SKM-1 (cell line): ENCODE measurements around the gene SLC37A1.

ENCODE experiments used
- DNase-seq: peaks from one replicate; lab custom pipeline; 2025; ENCODE audit not compliant: unreplicated experiment; lab: John Stamatoyannopoulos, UW

SLC37A1 gene

DNA sequence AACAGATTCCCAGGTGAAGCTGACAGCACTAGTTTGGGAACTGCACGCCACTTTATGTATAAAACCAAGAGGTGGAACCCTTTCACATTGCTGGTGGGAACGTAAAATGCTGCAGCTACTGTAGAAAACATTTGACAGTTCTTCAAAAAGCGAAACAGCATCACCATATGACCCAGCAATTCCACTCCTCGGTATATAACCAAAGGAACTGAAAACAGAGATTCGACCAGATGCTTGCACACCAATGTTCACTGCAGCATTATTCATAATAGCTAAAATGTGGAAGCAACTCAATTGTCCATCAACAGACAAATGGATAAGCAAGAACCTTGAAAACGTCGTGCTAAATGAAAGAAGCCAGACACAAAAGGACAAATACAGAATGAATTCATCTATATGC is 35.1 kb upstream of the SLC37A1 start:
- DNase-seq: no peak

DNA sequence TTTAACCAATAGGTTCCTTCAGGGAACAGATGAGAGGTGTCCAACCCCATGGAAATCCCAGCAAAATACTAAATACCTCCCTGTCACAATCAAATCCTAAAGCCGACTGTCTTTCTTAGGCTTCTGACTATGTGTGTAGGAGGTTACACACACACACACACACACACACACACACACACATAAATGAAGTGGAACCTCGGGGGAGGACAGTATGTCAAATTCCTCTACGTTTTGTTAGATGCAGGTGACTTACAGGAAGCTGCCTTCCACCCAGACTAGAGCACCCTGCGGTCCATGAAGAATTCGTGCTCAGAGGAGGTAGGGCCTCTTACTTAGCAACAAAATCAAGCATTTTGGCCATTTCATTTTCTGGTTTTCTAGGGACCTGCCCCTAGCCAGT is 34.1 kb upstream of the SLC37A1 start:
- no peak for DNase-seq

DNA sequence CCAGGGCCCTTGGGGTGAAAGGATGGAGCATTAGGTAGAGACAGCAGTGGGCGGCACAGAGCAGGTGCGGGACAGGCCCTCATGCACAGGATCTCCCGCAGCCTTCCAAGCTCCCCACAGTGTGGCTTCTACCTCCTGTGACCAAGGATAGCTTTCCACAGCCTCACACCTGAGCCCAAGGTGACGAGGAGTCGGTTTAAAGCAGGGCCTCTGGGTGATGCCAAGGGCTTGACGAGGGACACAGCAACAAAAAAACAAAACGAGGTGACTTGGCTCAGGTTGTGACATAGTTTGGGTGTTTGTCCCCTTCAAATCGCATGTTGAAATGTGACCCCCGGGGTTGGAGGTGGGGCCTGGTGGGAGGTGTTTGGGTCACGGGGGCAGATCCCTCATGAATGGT is 32.9 kb upstream of the SLC37A1 start:
- no peak for DNase-seq

DNA sequence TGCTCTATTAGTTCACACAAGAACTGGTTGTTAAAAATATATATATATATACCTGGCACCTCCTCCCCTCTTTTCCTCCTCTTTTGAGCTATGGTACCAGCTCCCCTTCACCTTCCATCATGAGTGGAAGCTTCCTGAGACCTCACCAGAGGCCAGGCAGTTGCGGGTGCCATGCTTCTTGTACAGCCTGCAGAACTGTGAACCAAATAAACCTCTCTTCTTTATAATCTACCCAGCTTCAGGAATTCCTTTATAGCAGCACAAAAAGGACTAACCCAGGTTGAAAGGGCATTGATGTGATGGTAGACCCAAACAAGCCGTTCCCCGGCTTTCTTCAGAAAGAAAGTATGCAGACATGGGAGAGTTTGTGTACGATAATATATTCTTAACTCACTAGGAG is 32.5 kb upstream of the SLC37A1 start:
- DNase-seq: no peak

DNA sequence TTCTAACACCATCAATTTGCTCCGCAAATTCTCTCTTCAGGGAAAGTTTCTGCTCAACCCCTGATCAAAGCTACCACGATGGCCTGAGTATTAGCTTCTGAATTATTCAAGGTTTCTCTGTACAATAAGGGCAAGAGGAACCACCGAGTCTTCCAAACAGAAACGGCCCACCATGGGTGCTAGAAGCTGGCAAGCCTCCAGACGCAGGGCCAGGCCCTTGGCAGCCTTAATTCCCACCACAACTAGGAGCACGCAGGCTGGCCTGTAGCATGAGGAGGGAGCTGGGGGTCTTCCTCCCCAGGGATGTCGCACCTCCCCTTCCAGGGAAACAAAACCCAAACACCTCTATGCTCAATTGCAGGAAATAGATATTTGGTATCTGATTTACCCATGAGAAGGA is 28.7 kb upstream of the SLC37A1 start:
- no peak for DNase-seq

DNA sequence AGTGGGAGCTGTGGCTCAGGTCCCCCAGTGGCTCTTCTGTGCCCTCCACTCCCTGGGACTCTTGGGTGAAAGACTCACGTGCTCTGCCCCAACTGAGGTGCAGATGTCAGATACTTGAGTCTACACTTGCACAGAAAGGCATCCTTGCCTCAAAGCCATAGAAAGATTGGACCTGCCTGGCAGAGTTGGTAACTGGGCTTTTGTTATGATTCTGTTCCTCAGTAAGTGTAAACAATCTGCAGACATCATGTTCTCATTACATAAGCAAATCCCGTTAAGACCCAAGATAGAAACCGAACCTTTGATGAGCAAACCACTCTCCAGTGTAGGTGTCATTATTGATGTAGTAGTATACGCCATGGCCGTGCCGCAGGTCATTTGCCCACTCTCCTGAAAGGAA is 27.6 kb upstream of the SLC37A1 start:
- no peak for DNase-seq

DNA sequence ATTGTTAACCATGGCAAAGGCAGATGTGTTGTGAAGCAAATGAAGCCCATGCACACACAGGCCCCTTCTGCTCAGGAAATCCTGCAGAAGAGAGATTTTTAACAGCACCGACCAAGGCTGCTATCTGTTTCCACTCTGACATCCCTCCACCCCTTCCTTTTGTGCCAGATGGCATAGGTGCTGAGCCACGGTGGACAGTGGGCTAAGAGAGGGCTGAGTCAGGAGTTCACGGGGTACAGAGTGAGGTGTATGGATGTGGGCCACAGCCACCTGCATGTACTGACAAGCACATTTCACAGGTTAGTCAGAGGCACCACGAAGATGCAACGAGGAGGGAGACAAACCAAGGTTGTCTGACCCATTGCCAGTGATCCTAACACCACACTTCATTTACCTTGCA is 27.1 kb upstream of the SLC37A1 start:
- no peak for DNase-seq

DNA sequence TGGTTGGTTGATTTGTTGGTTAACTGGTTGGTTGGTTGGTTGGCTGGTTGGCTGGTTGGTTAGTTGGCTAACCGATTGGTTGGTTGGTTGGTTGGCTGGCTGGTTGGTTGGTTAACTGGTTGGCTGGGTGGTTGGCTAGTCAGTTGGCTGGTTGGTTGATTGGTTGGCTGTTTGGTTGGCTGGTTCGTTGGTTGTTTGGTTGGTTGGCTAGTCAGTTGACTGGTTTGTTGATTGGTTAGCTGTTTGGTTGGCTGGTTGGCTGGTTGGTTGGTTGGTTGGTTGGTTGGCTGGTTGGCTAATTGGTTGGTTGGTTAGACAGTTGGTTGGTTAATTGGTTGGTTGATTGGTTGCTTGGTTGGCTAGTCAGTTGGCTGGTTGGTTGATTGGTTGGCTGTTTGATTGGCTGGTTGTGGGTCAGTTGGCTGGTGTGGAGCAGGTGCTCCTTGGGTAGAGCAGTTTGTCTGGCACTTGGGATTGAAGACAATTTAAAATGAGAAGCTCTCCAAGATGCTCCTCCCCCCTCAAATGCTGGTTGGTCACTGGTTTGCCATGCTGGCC is 24.6 kb upstream of the SLC37A1 start:
- no peak for DNase-seq

DNA sequence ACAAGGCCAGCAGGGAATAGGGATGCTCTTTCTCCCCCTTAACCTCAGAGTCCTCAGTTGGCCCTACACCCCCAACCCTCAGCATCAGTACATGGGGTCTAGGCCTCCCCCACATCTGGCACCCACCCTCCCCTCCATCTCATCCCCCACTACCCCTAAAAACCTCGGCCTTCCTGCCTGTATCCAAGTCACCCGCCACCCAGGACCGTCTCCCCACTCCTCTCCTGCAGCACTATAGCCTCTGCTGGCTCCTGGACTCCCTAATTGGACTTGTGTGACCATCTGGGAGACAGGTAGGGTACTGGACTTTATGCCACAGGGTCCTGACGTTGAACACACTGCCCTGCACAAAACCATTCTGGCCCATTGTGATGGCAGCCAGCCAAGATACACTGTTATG is 23.7 kb upstream of the SLC37A1 start:
- DNase-seq: no peak

DNA sequence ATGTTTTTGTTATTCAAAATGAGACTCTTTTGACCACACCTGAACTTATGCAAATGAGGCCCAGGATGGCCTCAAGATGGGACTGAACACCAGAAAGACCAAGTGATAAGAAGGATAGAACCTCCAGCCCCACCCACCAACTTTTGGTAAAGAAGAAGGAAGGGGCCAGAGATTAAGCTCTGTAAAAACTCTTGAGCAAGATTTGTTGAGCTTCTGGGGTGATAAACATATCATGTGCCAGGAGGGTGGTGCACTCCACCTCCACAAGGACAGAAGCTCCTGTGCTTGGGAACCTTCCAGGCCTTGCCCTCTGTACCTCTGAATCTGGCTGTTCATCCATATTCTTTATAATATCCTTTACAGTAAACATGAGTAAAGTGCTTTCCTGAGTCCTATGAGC is 22.9 kb upstream of the SLC37A1 start:
- no peak for DNase-seq

DNA sequence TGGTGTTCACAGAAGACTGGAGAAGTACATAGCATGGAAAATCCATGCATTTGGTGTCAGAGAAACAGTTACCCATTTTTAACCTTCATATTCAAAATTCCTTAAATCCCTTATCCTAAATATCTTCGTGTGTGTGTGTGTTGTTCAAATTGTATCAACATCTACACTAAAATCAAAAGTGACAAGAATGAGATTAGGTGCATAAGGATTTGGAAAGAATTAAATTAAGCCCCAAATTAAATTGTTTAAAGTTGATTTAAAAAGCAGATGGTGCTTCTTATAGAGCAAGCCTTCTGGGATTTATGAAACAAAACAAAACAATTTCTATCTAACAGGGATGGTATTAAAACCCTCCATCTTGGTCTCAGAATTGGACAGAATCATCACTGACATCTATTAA is 22.3 kb upstream of the SLC37A1 start:
- DNase-seq: no peak

DNA sequence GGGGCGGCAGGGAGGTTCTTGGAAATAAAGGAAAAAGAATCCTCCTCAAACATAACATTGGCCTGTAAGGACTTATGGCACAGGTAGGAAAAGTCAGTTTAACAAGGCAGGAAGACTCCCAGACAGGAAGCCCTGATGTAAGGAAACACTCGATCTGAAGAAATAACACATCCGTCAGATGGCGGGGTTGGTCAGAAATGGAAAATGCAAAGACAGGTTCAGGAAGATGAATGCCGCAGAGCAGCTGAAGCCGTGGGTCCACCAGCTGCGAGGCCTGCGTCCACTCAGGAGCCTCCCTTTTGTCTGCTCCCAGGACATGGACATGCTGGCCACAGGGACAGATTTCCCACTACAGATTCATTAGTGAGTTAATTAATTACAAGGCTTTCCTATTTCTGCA is 21.5 kb upstream of the SLC37A1 start:
- no peak for DNase-seq

DNA sequence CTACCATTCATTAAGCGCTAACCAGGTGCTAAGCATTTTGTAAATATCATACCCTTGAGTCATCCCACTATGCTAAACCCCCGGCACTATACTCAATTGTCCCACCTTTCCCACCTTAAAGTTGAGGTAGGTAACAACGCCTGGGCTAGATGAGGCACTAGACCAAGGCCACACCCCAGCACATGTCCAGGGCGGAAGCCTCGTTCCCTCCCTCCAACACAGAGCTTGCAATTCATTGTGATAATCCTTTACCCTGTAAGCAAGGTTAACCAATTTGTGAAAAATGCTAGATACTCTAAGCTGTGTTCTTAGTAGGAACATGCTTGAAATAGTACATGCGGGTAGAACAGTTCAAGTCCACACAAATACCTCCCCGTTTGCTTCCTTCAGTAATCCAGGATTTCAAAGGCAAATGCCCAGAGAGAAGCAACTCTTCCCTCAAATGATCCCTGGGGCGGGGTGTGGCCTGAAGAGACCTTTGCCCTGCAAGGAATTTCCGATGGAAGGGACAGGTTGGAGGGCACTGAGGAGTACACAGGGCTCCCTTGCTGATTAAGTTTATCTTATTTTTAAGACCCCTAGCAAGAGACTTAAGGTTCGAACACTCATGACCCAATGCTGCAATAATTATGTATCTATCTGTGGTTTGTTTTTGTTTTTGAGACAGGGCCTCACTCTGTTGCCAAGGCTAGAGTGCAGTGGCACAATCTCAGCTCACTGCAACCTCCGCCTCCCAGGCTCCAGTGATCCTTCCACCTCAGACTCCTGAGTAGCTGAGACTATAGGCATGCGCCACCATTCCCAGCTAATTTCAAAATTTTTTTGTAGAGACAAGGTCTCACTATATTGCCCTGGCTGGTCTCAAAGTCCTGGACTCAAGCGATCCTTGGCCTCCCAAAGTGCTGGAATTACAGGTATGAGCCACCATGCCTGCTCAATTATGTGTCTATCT is 20.3 kb upstream of the SLC37A1 start:
- no peak for DNase-seq

DNA sequence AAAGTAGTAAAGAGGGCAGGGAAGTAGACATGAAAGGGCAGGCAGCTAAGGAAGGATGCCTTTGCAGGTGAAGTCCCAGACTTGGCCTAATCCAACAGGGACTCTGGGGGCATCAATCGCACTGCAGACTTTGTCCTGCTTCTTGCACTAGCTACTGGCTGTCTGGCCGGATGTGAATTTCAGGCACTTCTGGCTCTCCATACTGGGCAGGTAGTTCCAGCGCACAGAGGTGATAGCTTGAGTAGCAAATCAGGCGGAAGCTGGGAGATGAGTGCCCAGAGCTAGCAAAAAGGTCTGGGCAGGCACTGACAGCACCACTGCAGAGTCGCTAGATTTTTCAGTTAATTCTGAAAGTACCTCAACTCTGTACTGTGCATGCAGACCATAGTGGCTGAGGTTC is 18.6 kb upstream of the SLC37A1 start:
- DNase-seq: no peak

DNA sequence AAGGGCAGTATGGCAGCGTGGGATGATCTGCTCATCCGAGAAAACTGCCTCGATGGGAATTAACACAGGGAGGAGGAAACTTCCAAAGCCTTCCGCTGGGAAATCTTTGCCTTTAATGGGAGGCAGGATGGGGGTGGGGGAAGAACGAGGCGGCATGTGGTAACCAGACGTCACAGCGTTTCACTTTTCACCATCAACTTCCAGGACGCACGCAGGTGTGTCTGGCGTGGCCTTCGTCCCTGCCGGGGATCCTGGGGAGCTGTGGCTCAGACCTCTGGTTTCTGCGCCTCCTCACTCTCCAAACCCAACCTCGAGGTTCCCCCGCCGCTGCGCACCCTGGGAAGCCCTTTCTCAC is 17.9 kb upstream of the SLC37A1 start:
- DNase-seq: no peak

DNA sequence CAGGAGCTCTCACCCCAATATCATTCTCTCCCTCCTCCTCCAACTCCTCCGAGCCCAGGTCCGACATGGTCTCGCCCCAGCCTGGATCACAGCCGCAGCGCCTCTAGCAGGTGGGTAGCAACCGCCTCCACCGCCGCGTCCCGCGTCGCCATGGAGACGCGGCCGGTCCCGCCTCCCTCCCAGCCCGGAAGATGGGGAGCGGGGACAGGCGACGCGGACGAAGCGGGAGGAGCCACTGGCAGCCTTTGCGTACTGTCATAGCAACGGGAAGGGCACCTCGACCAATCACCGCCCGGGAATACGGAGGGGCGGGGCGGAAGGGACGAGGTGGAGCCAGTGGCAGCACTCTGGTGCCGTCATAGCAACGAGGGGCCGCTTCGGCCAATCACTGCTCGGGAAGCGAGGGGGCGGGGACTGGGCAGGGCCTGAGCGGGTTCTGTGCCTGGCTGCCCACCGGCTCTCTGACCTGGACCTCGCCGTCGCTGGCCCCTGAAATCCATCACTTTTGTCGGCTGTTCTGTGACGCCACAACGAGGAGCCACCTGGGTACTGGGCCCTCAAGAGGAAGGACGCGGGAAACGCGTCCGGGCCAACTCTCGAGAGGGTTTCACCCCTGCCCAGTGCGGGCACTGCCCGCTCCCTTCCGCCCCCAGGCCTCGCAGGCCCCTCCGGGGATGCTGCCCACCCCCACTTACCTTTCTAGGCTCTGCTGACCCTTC is 17.4 kb upstream of the SLC37A1 start, which contains the start of gene RSPH1:
RSPH1 (minus strand) TSS at position 105 of the 719 bp plus-strand sequence; CDS start at position 67, 38 bp downstream.
- DNase-seq: peak; percentile 81

DNA sequence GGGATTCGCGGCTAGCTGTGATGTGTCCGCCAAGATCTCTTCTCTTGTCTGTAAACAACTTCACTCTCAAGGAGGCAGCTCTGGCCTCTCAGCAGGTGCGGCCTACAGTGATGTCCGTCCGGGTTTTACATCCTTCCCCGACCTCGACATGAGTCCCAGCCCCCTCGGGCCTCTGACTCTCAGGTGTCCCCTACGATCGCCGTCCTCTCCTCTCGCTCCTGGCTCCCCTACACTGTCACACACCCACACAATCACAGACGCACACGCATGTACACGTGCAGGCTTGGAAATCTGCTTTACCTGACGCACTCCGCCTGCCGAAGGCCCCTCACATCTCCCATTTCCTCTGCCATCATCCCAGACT is 16.8 kb upstream of the SLC37A1 start:
- no peak for DNase-seq

DNA sequence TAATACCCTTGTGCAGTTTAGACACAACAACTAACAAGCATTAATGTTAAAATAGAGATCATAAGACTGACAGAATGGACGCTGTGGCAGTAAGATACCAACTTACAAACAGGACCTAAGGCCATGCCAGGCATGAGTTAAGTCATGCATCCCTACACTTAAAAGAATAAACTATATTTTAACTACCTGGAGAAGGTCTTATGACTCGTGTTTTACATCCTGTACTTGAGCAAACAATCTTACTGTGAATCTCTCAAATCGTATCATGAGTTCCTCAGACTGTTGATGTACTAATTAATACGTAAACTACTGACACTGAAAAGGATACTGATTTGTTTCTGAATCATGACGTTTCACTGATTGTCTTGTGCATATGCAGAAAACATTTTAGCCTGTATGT is 15.6 kb upstream of the SLC37A1 start:
- DNase-seq: no peak

DNA sequence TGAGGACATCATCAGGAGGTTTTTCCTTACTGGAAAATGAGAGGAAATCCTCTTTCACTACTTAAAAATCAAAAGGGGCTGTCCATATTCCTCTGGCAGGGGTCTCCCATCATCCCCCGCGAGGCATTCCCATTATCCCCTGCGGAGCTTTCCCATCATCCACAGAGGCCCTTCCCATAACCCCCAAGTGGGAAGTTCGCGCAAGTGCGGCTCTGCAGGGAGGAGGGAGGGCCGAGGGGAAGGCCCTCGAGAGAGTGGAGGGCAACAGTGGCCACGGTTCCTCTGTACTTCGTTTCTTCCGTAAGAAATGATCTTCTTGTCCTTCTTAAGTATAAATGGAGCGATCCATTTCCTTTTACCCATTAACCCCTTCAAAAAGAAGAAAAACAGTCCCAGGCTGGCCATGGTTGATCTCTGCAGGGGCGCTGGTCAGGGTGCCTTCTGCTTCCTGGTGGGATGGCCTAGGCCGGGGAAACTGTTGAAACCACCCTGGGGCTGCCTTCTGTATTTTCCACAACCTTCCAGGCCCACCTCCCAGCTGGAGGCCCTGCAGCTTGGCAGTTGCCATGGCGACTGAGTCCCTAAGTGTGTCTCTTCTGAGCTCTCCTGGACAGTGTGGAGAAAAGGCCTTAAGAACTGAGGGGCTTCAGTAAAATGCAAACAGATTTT is 14.1 kb upstream of the SLC37A1 start:
- no peak for DNase-seq

DNA sequence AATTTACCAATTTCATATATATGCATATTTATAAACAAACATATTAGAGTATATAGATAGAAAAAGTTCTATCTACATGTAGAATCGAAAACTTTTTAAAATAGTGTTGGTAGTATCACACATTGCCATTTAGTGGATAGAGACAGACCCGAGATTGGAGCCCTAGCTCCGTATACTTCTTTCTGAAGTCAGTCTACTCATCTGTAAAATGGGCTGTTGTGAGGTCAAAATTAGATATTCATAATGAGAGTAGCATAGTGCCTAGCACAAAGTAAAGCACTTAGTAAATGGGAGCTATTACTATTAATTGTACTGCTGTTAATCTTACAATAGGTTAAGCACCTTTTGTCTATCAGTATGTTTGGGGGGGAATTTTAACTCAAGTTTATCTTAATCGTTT is 13.4 kb upstream of the SLC37A1 start:
- DNase-seq: no peak

DNA sequence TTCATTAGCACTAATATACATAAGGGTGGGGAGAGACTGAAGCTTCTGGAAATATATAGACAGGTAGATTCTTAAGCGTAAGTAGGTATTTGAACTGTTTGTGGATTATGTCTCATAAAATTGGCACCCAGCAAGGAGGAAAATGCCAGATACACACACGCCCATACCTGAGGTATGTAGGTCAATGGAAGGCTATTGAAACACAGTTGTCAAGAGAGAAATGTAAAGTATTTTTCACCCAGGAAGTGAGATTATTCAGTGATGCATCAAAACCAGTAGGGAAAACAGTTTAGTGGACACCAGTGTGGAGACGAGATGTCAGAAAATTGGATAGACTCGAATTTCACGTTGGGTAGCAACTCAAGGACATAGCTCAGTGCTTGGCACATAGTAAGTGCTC is 12.9 kb upstream of the SLC37A1 start:
- DNase-seq: no peak

DNA sequence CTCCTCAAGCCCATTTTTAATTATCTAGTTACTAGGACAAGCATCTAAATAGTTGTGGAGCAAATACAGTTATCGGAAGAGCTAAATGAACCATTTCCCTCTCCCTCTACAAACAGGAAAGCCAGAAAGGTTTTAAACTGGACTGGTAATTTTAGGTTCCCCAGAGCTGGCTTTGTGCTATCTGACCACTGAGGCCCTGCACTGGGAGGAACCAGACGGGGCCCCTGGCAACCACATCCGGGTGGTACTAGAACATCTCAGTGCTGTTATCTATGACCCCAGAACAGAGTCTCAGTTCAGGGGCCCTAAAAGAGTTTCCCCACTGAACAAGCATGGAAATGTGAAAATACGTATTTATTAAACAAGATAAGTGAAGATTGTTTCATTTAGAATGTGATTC is 9.9 kb upstream of the SLC37A1 start:
- no peak for DNase-seq
